Naive thymus-derived CD8-positive, alpha-beta T cell (primary cell): ENCODE results near the gene PARD3B. TPM values are rescaled to one million over a fixed set of nuclear protein-coding genes. Genes with fewer than 3 reads are reported as not detected.

Experiments used
- ATAC-seq, 2 donors: fragments of 150-1000 bp; cut with Tn5 transposase in 1 of 2; sonication (Bioruptor Pico), chemical (Tn5 transposase) in 1 of 2; 1 replicate in 1 of 2; 2 replicates in 1 of 2; pipeline ENCODE4 v1.10.0; 2021; ENCODE audit warnings: mild to moderate bottlenecking in 2 of 2, moderate library complexity in 2 of 2
- POLR2A ChIA-PET: fragments of 350-600 bp; sonication (Branson Sonifier 250); formaldehyde crosslinking; loops from one replicate; lab custom pipeline; 2021; ENCODE audit warnings: antibody characterized with exemption; lab: Charles Lee
- DNase-seq, 10 donors: peaks; one replicate each; pipeline versions ENCODE4 v3.0.0 to v3.0.0-alpha.2; 2020 to 2022
- H3K27ac Mint-ChIP-seq, 10 donors: one replicate each; pipeline ENCODE4 v1.8.0; 2020 to 2022; ENCODE audit warnings: mild to moderate bottlenecking in 10 of 10, mixed read lengths in 10 of 10, moderate library complexity in 4 of 10, inconsistent platforms in 1 of 10
- H3K27me3 Mint-ChIP-seq, 5 donors: one replicate each; pipeline ENCODE4 v1.8.0; 2021 to 2022; ENCODE audit warnings: mixed read lengths in 5 of 5
- H3K36me3 Mint-ChIP-seq, 3 donors: one replicate each; pipeline ENCODE4 v1.8.0; 2020 to 2022; ENCODE audit warnings: mixed read lengths in 3 of 3, mild to moderate bottlenecking in 2 of 3, inconsistent platforms in 1 of 3
- H3K4me1 Mint-ChIP-seq, 4 donors: one replicate each; pipeline ENCODE4 v1.8.0; 2021 to 2022; ENCODE audit warnings: mixed read lengths in 4 of 4
- H3K4me3 Mint-ChIP-seq, 10 donors: one replicate each; pipeline ENCODE4 v1.8.0; 2020 to 2022; ENCODE audit warnings: mild to moderate bottlenecking in 10 of 10, mixed read lengths in 10 of 10, moderate library complexity in 6 of 10, inconsistent platforms in 1 of 10
- H3K9me3 Mint-ChIP-seq, 9 donors: one replicate each; pipeline ENCODE4 v1.8.0; 2020 to 2022; ENCODE audit warnings: mixed read lengths in 9 of 9, mild to moderate bottlenecking in 3 of 9, inconsistent platforms in 1 of 9, moderate library complexity in 1 of 9
- polyA plus RNA-seq, 3 donors: library from polyadenylated mRNA; unstranded; fragments of 300-500 nt; fragmentation: Illumina TruSeq; gene quantifications; one replicate each; pipeline ENCODE4 v1.2.3, GENCODE V29; 2021
- total RNA-seq, 8 experiments: library from RNA in 2 of 8; stranded (reverse) in 2 of 8; gene quantifications; one replicate each; pipeline ENCODE4 v1.2.3 and lab custom pipeline; 2021 to 2026

PARD3B gene
- total and polyA plus RNA-seq, 5 experiments from 2014 or later = 0.22 to 3.8 (median 1.3) TPM; not detected in 1

DNA sequence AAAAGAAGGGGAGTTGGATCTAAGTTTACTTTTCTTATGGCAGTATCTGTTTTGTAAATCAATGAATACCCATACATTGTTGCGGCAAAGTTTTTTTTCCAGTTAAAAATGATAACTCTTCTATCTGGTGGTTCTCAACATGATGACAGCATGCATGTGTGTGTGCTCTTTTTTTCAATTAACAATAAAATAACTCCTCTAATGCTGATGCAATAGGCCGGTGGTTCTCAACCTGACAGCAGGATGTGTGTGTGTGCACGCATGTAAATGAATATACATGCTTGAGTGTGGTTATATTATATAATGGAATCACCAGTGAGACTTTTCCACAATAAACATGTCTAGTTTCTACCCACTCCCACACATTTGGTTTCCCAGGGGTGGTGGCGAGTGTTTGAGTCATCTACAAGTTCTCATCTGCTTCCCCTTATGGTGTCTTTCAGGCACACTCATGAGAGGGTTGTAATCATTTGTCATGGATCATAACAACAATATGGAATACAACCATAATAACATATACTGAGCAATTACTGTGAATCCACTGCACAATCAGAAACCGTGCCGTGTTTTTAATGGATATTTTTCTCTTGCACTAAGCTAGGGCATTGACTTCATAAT lies 31.2 kb downstream of the PARD3B start:
- Mint-ChIP-seq H3K9me3 (peaks cover 0 to 2% (median 0%) of the 10 kb centered on the region in 9 donors), H3K36me3 (no peaks in the 10 kb centered on the region), H3K27ac (no peak overlapping the region), H3K4me3 (no peak overlapping the region), H3K4me1 (peaks cover 0 to 7% (median 0%) of the 10 kb centered on the region in 4 donors), H3K27me3 (peaks cover 0 to 11% (median 7%) of the 10 kb centered on the region in 5 donors)
- POLR2A ChIA-PET = no interaction called here
- DNase-seq (no peak), ATAC-seq (no peak)

DNA sequence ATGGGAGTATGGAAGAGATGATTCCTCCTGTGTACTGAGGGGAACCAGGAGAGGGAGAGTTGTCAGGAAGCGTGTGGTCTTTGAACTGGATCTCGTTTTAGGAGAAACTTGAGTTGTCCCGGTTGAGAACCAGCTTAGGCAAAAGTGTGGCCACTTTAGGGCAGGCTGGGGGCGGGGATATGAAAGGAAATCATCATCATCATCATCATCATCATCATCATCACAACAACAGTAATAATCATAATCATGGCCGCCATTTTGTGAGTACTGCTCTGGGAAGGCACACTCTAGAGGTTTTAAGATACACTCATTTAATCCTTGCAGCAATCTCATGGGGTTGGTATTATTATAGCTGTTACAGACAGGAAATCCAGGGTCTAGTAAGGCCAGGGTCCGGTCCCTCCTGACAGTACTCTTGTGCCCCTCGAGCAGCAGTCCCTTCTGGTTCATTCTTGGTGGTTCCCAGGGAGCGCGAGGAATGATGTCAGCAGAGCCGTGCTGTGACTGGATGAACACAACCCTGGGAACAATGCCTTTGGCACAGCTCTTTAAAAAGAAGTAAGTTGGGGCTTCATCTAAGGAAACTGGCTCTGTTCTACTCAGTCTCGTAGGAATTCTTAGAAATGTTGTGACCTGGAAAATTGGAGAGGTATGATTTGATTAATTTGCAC lies 33.8 kb downstream of the PARD3B start:
- peaks cover 0 to 4% (median 0%) of the 10 kb centered on the region in 9 donors for H3K9me3 Mint-ChIP-seq
- POLR2A ChIA-PET = no interaction called here
- H3K36me3 Mint-ChIP-seq = no peaks in the 10 kb centered on the region
- no peak overlapping the region for H3K4me3 Mint-ChIP-seq
- no peak for ATAC-seq
- no peak for DNase-seq
- H3K27me3 Mint-ChIP-seq = peaks cover 0 to 13% (median 8%) of the 10 kb centered on the region in 5 donors
- H3K4me1 Mint-ChIP-seq = peaks cover 0 to 9% (median 0%) of the 10 kb centered on the region in 4 donors
- H3K27ac Mint-ChIP-seq = no peak overlapping the region

DNA sequence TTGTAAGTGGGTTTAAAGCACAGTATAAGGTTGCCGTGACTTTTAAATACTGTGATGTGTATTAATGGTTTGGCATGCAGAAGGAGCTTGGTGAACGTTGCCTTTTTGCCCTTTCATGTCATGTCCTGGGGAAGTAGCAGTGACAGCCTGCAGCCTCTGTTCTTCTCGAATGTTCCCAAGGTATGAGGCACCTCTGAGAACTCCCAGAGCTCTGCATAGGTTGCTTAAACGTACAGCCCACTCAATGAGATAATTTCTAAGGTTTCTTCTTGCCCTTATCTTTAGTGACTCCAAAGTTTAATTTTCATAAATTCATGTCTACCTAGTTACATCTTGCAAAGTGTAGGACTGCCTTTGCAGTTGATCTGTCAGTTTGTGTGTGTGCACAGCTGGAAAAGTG lies 36.7 kb downstream of the PARD3B start:
- H3K4me3 Mint-ChIP-seq = no peak overlapping the region
- no peak overlapping the region for H3K27ac Mint-ChIP-seq
- H3K9me3 Mint-ChIP-seq = peaks cover 0 to 5% (median 0%) of the 10 kb centered on the region in 9 donors
- peaks cover 0 to 23% (median 13%) of the 10 kb centered on the region in 5 donors for H3K27me3 Mint-ChIP-seq
- POLR2A ChIA-PET = no interaction called here
- peaks cover 0 to 2% (median 0%) of the 10 kb centered on the region in 3 donors for H3K36me3 Mint-ChIP-seq
- no peak for ATAC-seq
- no peak for DNase-seq
- H3K4me1 Mint-ChIP-seq = peaks cover 0 to 7% (median 0%) of the 10 kb centered on the region in 4 donors

DNA sequence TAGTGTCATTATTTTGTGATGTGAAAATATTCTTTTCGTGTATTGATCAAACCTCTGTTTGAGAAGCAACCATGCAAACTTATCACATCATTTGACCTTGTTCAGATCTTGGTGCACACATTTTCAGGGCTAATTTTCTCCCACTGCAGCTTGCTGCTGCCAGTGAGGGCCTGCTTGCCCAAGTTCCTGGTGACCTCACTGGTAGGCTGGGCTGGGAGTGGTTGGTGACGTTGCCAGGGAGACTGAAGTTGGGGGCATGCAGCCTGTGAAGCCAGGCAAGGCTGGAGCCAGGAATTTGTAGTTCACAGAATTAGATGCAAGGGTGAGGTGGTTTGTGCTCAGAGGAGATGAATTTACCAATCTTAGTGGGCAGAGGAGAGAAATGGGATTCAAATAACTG lies 38.5 kb downstream of the PARD3B start:
- Mint-ChIP-seq H3K27ac (no peak overlapping the region), H3K36me3 (peaks cover 0 to 3% (median 2%) of the 10 kb centered on the region in 3 donors), H3K4me3 (no peak overlapping the region), H3K4me1 (peaks cover 0 to 6% (median 0%) of the 10 kb centered on the region in 4 donors), H3K27me3 (peaks cover 0 to 23% (median 10%) of the 10 kb centered on the region in 5 donors), H3K9me3 (peaks cover 0 to 5% (median 0%) of the 10 kb centered on the region in 9 donors)
- no peak for DNase-seq
- POLR2A ChIA-PET = no interaction called here
- ATAC-seq = no peak

DNA sequence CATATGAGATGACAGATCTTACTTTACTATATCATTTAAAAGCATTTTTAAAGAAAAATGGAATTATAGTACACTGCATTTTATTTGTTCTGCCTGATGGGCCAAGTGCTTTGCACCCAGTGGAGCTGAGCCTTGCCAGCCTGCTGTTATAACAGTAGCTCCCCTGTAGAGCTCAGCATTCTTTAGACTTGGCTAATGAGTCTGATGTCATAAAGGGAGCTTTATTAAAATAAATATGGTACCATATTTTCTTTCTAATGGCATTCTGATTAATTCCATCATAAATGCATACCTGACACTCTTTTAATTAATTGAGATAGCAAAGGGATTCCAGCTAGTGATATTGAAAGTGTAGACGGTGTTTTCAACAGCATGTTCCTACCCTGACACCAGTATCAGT lies 40.7 kb downstream of the PARD3B start:
- Mint-ChIP-seq H3K27ac (no peak overlapping the region), H3K4me3 (no peak overlapping the region), H3K27me3 (peaks cover 0 to 12% (median 8%) of the 10 kb centered on the region in 5 donors), H3K4me1 (peaks cover 0 to 3% (median 0%) of the 10 kb centered on the region in 4 donors), H3K36me3 (peaks cover 2 to 11% (median 3%) of the 10 kb centered on the region in 3 donors), H3K9me3 (peaks cover 0 to 24% (median 7%) of the 10 kb centered on the region in 9 donors)
- POLR2A ChIA-PET = no interaction called here
- ATAC-seq = no peak
- no peak for DNase-seq

DNA sequence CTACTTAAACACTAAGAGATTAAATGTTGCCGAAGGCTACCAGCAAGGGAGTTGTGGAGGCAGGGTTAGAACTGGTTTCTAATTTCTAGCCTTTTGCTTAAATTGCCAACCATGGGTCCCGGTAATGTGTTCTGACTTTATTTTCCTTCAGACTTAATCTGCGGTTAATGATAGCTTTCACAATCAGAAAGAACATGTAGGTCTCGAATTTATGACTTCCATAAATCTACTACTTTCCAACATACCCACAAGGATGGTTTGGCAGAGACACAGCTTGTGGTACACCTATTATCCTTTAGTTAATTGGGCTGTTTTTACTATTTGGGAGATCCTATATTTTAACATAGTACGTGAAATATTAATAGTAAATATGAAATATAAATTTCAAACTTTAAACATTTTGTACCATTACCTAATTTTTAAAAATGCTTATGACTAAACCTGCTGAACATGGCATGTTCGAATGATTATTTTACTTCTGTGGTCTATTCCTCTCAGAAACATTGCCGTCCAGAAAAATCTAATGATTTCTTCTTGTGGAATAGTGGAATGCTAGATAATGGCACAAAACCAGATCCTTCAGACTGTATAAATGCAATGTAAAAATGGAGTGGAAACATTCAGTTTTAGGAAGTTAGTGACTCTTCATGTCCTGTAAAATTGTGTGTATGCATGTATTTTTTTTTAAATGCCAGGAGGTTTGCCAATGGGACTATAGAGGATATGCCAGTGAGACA lies 41.3 kb downstream of the PARD3B start:
- no peak overlapping the region for H3K4me3 Mint-ChIP-seq
- peaks cover 0 to 24% (median 7%) of the 10 kb centered on the region in 9 donors for H3K9me3 Mint-ChIP-seq
- peaks cover 0 to 3% (median 0%) of the 10 kb centered on the region in 4 donors for H3K4me1 Mint-ChIP-seq
- peaks cover 0 to 14% (median 8%) of the 10 kb centered on the region in 5 donors for H3K27me3 Mint-ChIP-seq
- peaks cover 2 to 11% (median 3%) of the 10 kb centered on the region in 3 donors for H3K36me3 Mint-ChIP-seq
- DNase-seq (no peak), ATAC-seq (no peak)
- no peak overlapping the region for H3K27ac Mint-ChIP-seq
- POLR2A ChIA-PET = no interaction called here

DNA sequence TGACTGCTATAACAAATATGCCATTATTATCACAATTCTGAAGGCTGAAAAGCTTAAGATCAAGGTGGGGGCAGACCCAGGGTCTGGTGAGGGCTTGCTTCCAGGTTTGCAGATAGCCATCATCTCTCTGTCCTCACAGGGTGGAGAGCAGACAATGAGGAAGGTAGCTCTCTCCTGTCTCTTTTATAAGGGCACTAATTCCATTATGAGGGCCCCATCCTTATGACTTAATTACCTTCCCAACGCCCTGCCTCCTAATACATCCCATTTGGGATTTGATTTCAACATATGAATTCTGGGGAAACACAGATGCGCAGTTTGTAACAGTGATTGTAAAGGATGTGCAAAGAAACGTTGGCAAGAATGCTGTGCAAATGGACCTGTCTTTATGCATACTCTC lies 44.8 kb downstream of the PARD3B start:
- no peak overlapping the region for H3K4me3 Mint-ChIP-seq
- POLR2A ChIA-PET = no interaction called here
- peak overlapping the region in 1 of 10 donors; percentile 13 for H3K27ac Mint-ChIP-seq
- DNase-seq = no peak
- H3K4me1 Mint-ChIP-seq = no peaks in the 10 kb centered on the region
- H3K36me3 Mint-ChIP-seq = peaks cover 2 to 11% (median 3%) of the 10 kb centered on the region in 3 donors
- no peak for ATAC-seq
- peaks cover 0 to 23% (median 2%) of the 10 kb centered on the region in 5 donors for H3K27me3 Mint-ChIP-seq
- peaks cover 0 to 20% (median 7%) of the 10 kb centered on the region in 9 donors for H3K9me3 Mint-ChIP-seq

DNA sequence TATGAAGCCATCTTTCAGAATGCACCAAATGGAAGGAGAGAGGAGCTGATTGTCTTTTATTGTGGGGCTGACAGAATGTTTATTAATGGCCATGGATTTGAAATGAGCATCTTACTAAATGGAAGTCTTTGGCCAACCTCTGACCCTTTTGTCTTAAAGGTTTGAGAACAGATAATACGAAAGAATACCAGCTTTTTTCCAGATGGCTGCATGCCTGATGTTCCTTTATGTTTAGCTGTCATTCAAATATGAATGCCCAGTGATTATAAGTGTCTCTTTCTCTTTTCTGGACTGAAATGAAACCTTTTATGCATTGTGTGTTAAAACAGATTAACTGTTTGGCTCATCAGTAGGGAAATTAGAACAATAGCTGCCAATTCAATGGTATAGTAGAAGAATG lies 46.0 kb downstream of the PARD3B start:
- DNase-seq (no peak), ATAC-seq (no peak)
- POLR2A ChIA-PET = no interaction called here
- H3K27ac Mint-ChIP-seq = no peak overlapping the region
- H3K4me3 Mint-ChIP-seq = no peak overlapping the region
- peaks cover 0 to 21% (median 2%) of the 10 kb centered on the region in 5 donors for H3K27me3 Mint-ChIP-seq
- H3K4me1 Mint-ChIP-seq = peaks cover 0 to 2% (median 0%) of the 10 kb centered on the region in 4 donors
- peaks cover 0 to 20% (median 7%) of the 10 kb centered on the region in 9 donors for H3K9me3 Mint-ChIP-seq
- peaks cover 2 to 11% (median 3%) of the 10 kb centered on the region in 3 donors for H3K36me3 Mint-ChIP-seq

DNA sequence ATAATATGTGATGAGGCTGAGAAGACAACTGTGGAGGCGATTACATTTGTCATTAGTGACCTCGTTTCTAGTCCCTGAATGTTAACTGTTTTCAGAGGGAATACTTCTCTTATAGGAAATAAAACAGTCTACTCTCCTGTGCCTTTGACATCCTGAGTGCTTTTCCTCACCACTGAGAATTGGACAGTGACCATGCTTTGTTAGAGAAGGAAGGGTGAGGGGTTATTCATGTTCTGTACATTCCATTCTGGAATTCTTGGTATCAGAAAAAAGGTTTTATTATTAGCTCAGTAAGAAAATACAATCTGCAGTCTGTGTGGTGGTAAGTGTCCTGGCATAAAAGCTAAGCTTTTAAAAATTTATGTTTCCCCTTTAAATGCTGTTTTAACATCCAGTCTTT lies 58.8 kb downstream of the PARD3B start:
- peaks cover 0 to 4% (median 2%) of the 10 kb centered on the region in 3 donors for H3K36me3 Mint-ChIP-seq
- POLR2A ChIA-PET = no interaction called here
- no peak overlapping the region for H3K27ac Mint-ChIP-seq
- H3K27me3 Mint-ChIP-seq = peaks cover 0 to 10% (median 2%) of the 10 kb centered on the region in 5 donors
- no peaks in the 10 kb centered on the region for H3K4me1 Mint-ChIP-seq
- no peak for ATAC-seq
- peaks cover 0 to 5% (median 0%) of the 10 kb centered on the region in 9 donors for H3K9me3 Mint-ChIP-seq
- DNase-seq = no peak
- no peak overlapping the region for H3K4me3 Mint-ChIP-seq

DNA sequence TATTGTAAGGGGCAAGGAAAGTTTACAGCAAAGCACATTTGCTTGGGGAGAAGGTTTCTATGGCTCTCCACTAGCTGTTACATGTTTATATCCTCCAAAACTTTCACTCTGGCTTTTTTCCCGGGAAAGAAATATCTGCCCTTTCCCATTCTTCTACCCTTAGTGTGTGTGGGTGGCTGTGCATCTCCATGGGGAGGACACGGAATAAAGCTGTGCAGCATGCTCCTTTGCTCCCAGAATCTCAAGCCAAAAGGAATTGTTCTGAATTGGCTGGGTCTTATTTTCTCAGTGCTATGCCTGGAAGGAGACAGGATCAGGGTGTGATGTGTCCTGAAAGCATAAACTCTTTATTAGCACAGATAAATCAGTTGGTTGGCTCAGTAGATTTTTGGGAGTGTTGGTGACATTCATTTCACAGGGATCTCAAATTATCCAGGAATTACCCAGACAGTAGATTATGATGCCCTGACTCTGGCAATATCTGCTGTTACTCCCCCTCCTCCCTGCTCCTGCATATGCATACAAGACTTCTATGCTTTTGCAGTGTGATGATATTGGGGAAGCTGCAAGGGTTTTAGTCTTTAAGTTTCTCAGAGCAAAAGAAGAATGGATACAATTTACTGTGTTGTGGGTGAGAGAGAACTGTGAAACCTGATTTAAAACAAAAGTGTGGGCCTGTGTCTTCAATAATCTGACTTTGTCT lies 63.1 kb downstream of the PARD3B start:
- Mint-ChIP-seq H3K4me3 (no peak overlapping the region), H3K36me3 (no peaks in the 10 kb centered on the region)
- POLR2A ChIA-PET = no interaction called here

DNA sequence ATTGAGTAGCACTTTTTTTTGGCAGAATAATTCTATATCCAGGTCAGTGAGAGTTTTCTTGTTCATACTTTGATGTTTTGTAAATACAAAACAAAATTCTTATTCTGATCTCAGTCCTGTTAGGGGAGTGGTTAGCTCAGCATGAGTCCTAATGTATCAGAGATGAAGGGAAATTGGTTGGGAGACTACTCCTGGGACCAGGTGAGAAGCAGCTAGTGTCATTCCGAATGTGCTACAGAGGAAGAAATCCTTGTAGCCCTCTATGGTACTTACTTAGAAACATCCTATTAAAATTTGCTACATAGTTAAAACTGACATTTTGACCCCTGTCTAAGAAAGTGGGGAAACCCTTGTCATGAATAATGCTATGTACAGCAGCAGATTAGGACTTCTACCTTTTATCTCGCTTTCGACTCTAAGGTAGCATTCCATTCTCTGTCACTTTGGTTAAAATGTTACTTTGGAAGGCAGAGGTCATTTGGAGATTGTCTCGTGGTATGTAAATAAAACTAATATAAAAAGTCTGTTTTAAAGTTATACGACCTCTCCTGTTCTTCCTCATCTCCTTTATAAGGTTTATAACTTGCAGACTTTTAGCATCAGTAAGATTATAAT lies 65.8 kb downstream of the PARD3B start:
- H3K27ac Mint-ChIP-seq = no peak overlapping the region
- H3K27me3 Mint-ChIP-seq = peaks cover 2 to 10% (median 6%) of the 10 kb centered on the region in 5 donors
- no peaks in the 10 kb centered on the region for H3K4me1 Mint-ChIP-seq
- no peaks in the 10 kb centered on the region for H3K9me3 Mint-ChIP-seq
- no peak overlapping the region for H3K4me3 Mint-ChIP-seq
- peaks cover 0 to 3% (median 0%) of the 10 kb centered on the region in 3 donors for H3K36me3 Mint-ChIP-seq
- DNase-seq (no peak), ATAC-seq (no peak)
- POLR2A ChIA-PET = no interaction called here

More for the DNA sequence above, 63.1 kb downstream of the PARD3B start:
- Mint-ChIP-seq H3K27ac (no peak overlapping the region), H3K4me1 (no peaks in the 10 kb centered on the region), H3K9me3 (no peaks in the 10 kb centered on the region), H3K27me3 (peaks cover 2 to 10% (median 3%) of the 10 kb centered on the region in 5 donors)
- DNase-seq (no peak), ATAC-seq (no peak)

DNA sequence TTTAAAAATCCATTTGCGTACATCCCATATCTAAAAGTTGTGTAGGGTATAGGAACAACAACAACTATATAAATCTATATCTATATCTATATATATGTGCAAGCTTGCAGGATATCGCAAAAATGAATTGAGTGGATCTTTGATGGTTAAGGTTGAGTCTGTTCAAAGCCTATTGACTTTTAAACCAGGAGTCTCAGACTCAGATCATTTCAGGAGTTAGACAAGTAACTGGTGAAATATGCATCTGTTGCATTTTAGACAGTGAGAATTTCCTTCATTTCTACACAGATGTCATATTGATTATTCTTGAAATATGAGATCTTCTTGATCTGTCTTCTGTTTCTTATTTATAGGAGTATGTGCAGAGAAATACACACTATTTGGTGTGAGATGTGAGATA lies 66.5 kb downstream of the PARD3B start:
- POLR2A ChIA-PET = no interaction called here
- no peak for ATAC-seq
- Mint-ChIP-seq H3K4me3 (no peak overlapping the region), H3K4me1 (no peaks in the 10 kb centered on the region), H3K27ac (no peak overlapping the region), H3K27me3 (peaks cover 2 to 9% (median 6%) of the 10 kb centered on the region in 5 donors), H3K36me3 (peaks cover 0 to 3% (median 0%) of the 10 kb centered on the region in 3 donors), H3K9me3 (no peaks in the 10 kb centered on the region)
- no peak for DNase-seq
